HG03571 (cell line): ENCODE measurements around the gene DIS3L2.
"Not testable (repeated sequence)": the region's sequence is repeated elsewhere in the genome, so short reads cannot be mapped to it uniquely, and the experiment has no call there.

Experiments used
- ATAC-seq: cut with Tn5 transposase; IDR thresholded peaks from one replicate; pipeline ENCODE4 v1.9.1; 2021; ENCODE audit not compliant: unreplicated experiment

Gene DIS3L2

GRCh38 chr2:231928901-231929725 is 32.4 kb upstream of the DIS3L2 start:
- no peak for ATAC-seq

- ATAC-seq: no peak
These were observed 31.4 kb upstream of the DIS3L2 start for GRCh38 chr2:231929961-231930592.

- ATAC-seq: no peak
These were observed 30.8 kb upstream of the DIS3L2 start for GRCh38 chr2:231930593-231931281.

- no peak for ATAC-seq
These were observed 30.0 kb upstream of the DIS3L2 start for GRCh38 chr2:231931481-231931915.

- ATAC-seq: no peak
These were observed 28.9 kb upstream of the DIS3L2 start for GRCh38 chr2:231932711-231932970.

GRCh38 chr2:231932985-231933915 is 28.3 kb upstream of the DIS3L2 start:
- ATAC-seq: no peak

GRCh38 chr2:231933916-231934401 is 27.6 kb upstream of the DIS3L2 start:
- ATAC-seq: no peak

- ATAC-seq: no peak
These were observed 26.9 kb upstream of the DIS3L2 start for GRCh38 chr2:231934441-231935206.

GRCh38 chr2:231935207-231935524 is 26.3 kb upstream of the DIS3L2 start:
- ATAC-seq: no peak

- no peak for ATAC-seq
These were observed 25.7 kb upstream of the DIS3L2 start for GRCh38 chr2:231935815-231936214.

GRCh38 chr2:231936491-231936890 is 25.0 kb upstream of the DIS3L2 start:
- ATAC-seq: no peak

- ATAC-seq: no peak
These were observed 24.5 kb upstream of the DIS3L2 start for GRCh38 chr2:231937057-231937456.

- ATAC-seq: no peak
These were observed 22.5 kb upstream of the DIS3L2 start for GRCh38 chr2:231939022-231939421.

- no peak for ATAC-seq
These were observed 20.7 kb upstream of the DIS3L2 start for GRCh38 chr2:231940795-231941194.

GRCh38 chr2:231941673-231942072 is 19.8 kb upstream of the DIS3L2 start:
- ATAC-seq: no peak

- no peak for ATAC-seq
These were observed 19.3 kb upstream of the DIS3L2 start for GRCh38 chr2:231942180-231942579.

GRCh38 chr2:231946241-231946814 is 15.2 kb upstream of the DIS3L2 start:
- ATAC-seq: no peak

- ATAC-seq: not testable (repeated sequence)
These were observed 14.4 kb upstream of the DIS3L2 start for GRCh38 chr2:231947112-231947511.

GRCh38 chr2:231947694-231948093 is 13.8 kb upstream of the DIS3L2 start:
- no peak for ATAC-seq

GRCh38 chr2:231951452-231952035 is 10.0 kb upstream of the DIS3L2 start:
- ATAC-seq: no peak
